ENCODE data around the gene SFXN3. TPM values are rescaled to one million over a fixed set of nuclear protein-coding genes. Genes with fewer than 3 reads are reported as not detected.

SFXN3 gene
- polyA plus RNA-seq, 3 donors = 21.3 to 152 (median 24.2) TPM

- peak overlapping the region; percentile 37 to 81 (median 61) for H3K4me3 ChIP-seq (replicated peaks in 1 of 3; ENCODE audit: low read depth in 2 of 3, low read length in 3 of 3)
- Mint-ChIP-seq H3K9me3 (peaks cover 0 to 12% (median 2%) of the 10 kb centered on the region in 7 donors), H3K4me3 (peak overlapping the region; percentile 84 to 92), H3K4me1 (peaks cover 71% of the 10 kb centered on the region), H3K27ac (peak overlapping the region in 3 of 7 donors; percentile 70 to 87 (median 80)), H3K36me3 (peaks cover 5 to 28% of the 10 kb centered on the region in 2 donors), H3K27me3 (ENCODE audit: low read depth in 3 of 3) (peaks cover 53 to 59% (median 54%) of the 10 kb centered on the region in 3 donors)
- peak overlapping the region; percentile 44 for H3K9ac ChIP-seq (ENCODE audit: insufficient read depth, low read length, poor library complexity, severe bottlenecking)
- no peaks in the 10 kb centered on the region for H3K36me3 ChIP-seq (replicated peaks in 1 of 2; ENCODE audit: control insufficient read depth in 1 of 2, insufficient read depth in 2 of 2, low read length in 2 of 2)
- DNase-seq = no peak
- TF ChIP-seq CTCF (IDR thresholded peaks at IDR 0.05) = no peak
- H3K4me2 ChIP-seq (replicated peaks; ENCODE audit: extremely low read depth, low read length, poor library complexity, severe bottlenecking) = peak overlapping the region; percentile 88
- intact Hi-C loops (cut with micrococcal nuclease) = no loop called here
- peak overlapping the region; percentile 85 for H2AFZ ChIP-seq (ENCODE audit: insufficient read depth, low read depth, low read length, poor library complexity, severe bottlenecking)
- 0% methylated on average over 11 of the region's 31 CpGs for WGBS (ENCODE audit: insufficient coverage)
- peaks cover 10 to 57% of the 10 kb centered on the region in 2 donors for H3K27me3 ChIP-seq (ENCODE audit: control insufficient read depth in 2 of 2, insufficient read depth in 2 of 2, low read length in 2 of 2)
- H3K9me3 ChIP-seq (replicated peaks in 1 of 2; ENCODE audit: control insufficient read depth in 1 of 2, insufficient read depth in 1 of 2, low read length in 2 of 2) = no peaks in the 10 kb centered on the region
- H3K4me1 ChIP-seq (ENCODE audit: control insufficient read depth in 1 of 2, insufficient read depth in 2 of 2, low read length in 2 of 2) = peaks cover 65 to 80% of the 10 kb centered on the region in 2 donors
- no peaks in the 10 kb centered on the region for H4K20me1 ChIP-seq (ENCODE audit: insufficient read depth, low read length)
- no peak overlapping the region for H3K27ac ChIP-seq (ENCODE audit: low read depth in 1 of 2, low read length in 2 of 2)
- no peaks in the 10 kb centered on the region for H3K79me2 ChIP-seq (ENCODE audit: insufficient read depth, low read length)
Observed at GRCh38 chr10:101066896-101067355, 35.9 kb downstream of the SFXN3 start.

- Histone ChIP-seq H3K79me2 (ENCODE audit: insufficient read depth, low read length) (no peaks in the 10 kb centered on the region), H3K9ac (ENCODE audit: insufficient read depth, low read length, poor library complexity, severe bottlenecking) (peak overlapping the region; percentile 44), H3K4me3 (replicated peaks in 1 of 3; ENCODE audit: low read depth in 2 of 3, low read length in 3 of 3) (peak overlapping the region; percentile 37 to 81 (median 61)), H3K27ac (ENCODE audit: low read depth in 1 of 2, low read length in 2 of 2) (no peak overlapping the region), H3K4me1 (ENCODE audit: control insufficient read depth in 1 of 2, insufficient read depth in 2 of 2, low read length in 2 of 2) (peaks cover 65 to 80% of the 10 kb centered on the region in 2 donors), H3K36me3 (replicated peaks in 1 of 2; ENCODE audit: control insufficient read depth in 1 of 2, insufficient read depth in 2 of 2, low read length in 2 of 2) (no peaks in the 10 kb centered on the region), H2AFZ (ENCODE audit: insufficient read depth, low read depth, low read length, poor library complexity, severe bottlenecking) (peak overlapping the region; percentile 85), H3K4me2 (replicated peaks; ENCODE audit: extremely low read depth, low read length, poor library complexity, severe bottlenecking) (peak overlapping the region; percentile 88), H4K20me1 (ENCODE audit: insufficient read depth, low read length) (no peaks in the 10 kb centered on the region), H3K9me3 (replicated peaks in 1 of 2; ENCODE audit: control insufficient read depth in 1 of 2, insufficient read depth in 1 of 2, low read length in 2 of 2) (no peaks in the 10 kb centered on the region), H3K27me3 (ENCODE audit: control insufficient read depth in 2 of 2, insufficient read depth in 2 of 2, low read length in 2 of 2) (peaks cover 10 to 51% of the 10 kb centered on the region in 2 donors)
- H3K27me3 Mint-ChIP-seq (ENCODE audit: low read depth in 3 of 3) = peaks cover 47 to 53% (median 52%) of the 10 kb centered on the region in 3 donors
- under 1% methylated on average over 34 of the region's 43 CpGs for WGBS (ENCODE audit: insufficient coverage)
- peaks cover 0 to 12% (median under 1%) of the 10 kb centered on the region in 7 donors for H3K9me3 Mint-ChIP-seq
- peaks cover 71% of the 10 kb centered on the region for H3K4me1 Mint-ChIP-seq
- peaks cover 6 to 27% of the 10 kb centered on the region in 2 donors for H3K36me3 Mint-ChIP-seq
- peak overlapping the region in 5 of 7 donors; percentile 42 to 75 (median 54) for H3K27ac Mint-ChIP-seq
- peak overlapping the region; percentile 84 to 92 for H3K4me3 Mint-ChIP-seq
- DNase-seq = peak; percentile 75 to 85 (median 78)
- no peak for TF ChIP-seq CTCF (IDR thresholded peaks at IDR 0.05)
- intact Hi-C loops (cut with micrococcal nuclease) = loop anchor here in 1 of 2 donors (1.0 kb wide), 1 partner anchor 7 kb away; no protein-coding TSS in a partner anchor
Observed at GRCh38 chr10:101067356-101068083, 36.5 kb downstream of the SFXN3 start.
